DND-41 (cell line): ENCODE data around the gene DDIAS.

Source experiments
- CTCF ChIP-seq: IDR thresholded peaks from 2 replicates; pipeline ENCODE4 v1.5.1; 2012; ENCODE audit warnings: borderline replicate concordance, low read length, moderate library complexity, mild to moderate bottlenecking; ENCODE audit not compliant: poor library complexity, severe bottlenecking; ENCODE audit errors: extremely low read depth
- EZH2 ChIP-seq: IDR thresholded peaks from 3 replicates; pipeline ENCODE4 v1.6.1; 2012; ENCODE audit warnings: borderline replicate concordance, low read depth, mild to moderate bottlenecking, moderate library complexity, low read length, inconsistent platforms; ENCODE audit not compliant: severe bottlenecking

GRCh38 chr11:82862379-82862778 is 39.2 kb upstream of the DDIAS start:
- TF ChIP-seq CTCF: no peak
- no peak for TF ChIP-seq EZH2
